Measurements from ENCODE around the gene NMNAT2.

- TF ChIP-seq, protein P1, sequence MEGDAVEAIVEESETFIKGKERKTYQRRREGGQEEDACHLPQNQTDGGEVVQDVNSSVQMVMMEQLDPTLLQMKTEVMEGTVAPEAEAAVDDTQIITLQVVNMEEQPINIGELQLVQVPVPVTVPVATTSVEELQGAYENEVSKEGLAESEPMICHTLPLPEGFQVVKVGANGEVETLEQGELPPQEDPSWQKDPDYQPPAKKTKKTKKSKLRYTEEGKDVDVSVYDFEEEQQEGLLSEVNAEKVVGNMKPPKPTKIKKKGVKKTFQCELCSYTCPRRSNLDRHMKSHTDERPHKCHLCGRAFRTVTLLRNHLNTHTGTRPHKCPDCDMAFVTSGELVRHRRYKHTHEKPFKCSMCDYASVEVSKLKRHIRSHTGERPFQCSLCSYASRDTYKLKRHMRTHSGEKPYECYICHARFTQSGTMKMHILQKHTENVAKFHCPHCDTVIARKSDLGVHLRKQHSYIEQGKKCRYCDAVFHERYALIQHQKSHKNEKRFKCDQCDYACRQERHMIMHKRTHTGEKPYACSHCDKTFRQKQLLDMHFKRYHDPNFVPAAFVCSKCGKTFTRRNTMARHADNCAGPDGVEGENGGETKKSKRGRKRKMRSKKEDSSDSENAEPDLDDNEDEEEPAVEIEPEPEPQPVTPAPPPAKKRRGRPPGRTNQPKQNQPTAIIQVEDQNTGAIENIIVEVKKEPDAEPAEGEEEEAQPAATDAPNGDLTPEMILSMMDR (conservative IDR thresholded peaks at IDR 0.05; ENCODE audit: low read length): no peak
- TF ChIP-seq EZH2phosphoT487 (IDR thresholded peaks at IDR 0.05; ENCODE audit: borderline replicate concordance, low read depth, low read length): no peak
Measured at GRCh38 chr1:183391863-183392262, 26.3 kb downstream of the NMNAT2 start.

Measured in OCI-LY7 (cell line).